PFSK-1 (cell line): ENCODE results near the gene SHF.

Experiments used
- FOXP2 ChIP-seq: optimal IDR thresholded peaks from 2 replicates; pipeline ENCODE3; 2011; ENCODE audit warnings: borderline replicate concordance, control low read depth, inconsistent platforms; ENCODE audit not compliant: insufficient read depth; ENCODE audit errors: extremely low read length, extremely low read depth
- POLR2AphosphoS5 ChIP-seq: IDR thresholded peaks from 2 replicates; pipeline ENCODE4 v1.6.1; 2012; ENCODE audit warnings: low read depth, mild to moderate bottlenecking, control low read depth, low read length, moderate library complexity
- REST ChIP-seq, 2 experiments: IDR thresholded peaks; 2 replicates each; pipeline versions ENCODE4 v1.6.1 to v1.8.0; 2011 to 2012; ENCODE audit warnings: low read depth in 2 of 2, low read length in 2 of 2, control low read depth in 1 of 2, inconsistent platforms in 1 of 2, mild to moderate bottlenecking in 1 of 2, moderate library complexity in 1 of 2; ENCODE audit not compliant: insufficient read depth in 1 of 2
- SIN3A ChIP-seq: IDR thresholded peaks from 2 replicates; pipeline ENCODE4 v1.6.1; 2012; ENCODE audit warnings: mild to moderate bottlenecking, low read length, moderate library complexity, borderline replicate concordance; ENCODE audit not compliant: insufficient read depth
- TAF1 ChIP-seq: IDR thresholded peaks from 2 replicates; pipeline ENCODE4 v1.6.1; 2012; ENCODE audit warnings: low read length, control low read depth, borderline replicate concordance; ENCODE audit not compliant: insufficient read depth

The SHF gene

GRCh38 chr15:45137703-45138102, 50.1 kb downstream of the SHF start:
- no peak for TF ChIP-seq TAF1
- no peak for TF ChIP-seq REST (IDR thresholded peaks at IDR 0.05; ENCODE audit: insufficient read depth in 1 of 2, low read depth in 2 of 2, low read length in 2 of 2)
- no peak for TF ChIP-seq FOXP2
- TF ChIP-seq POLR2AphosphoS5: no peak
- no peak for TF ChIP-seq SIN3A

- TF ChIP-seq SIN3A: no peak
- TF ChIP-seq FOXP2: no peak
- no peak for TF ChIP-seq POLR2AphosphoS5
- TF ChIP-seq TAF1: no peak
- TF ChIP-seq REST (IDR thresholded peaks at IDR 0.05; ENCODE audit: insufficient read depth in 1 of 2, low read depth in 2 of 2, low read length in 2 of 2): no peak
These were observed 51.4 kb downstream of the SHF start for GRCh38 chr15:45136378-45136764.

GRCh38 chr15:45134682-45135604, 52.8 kb downstream of the SHF start:
- TF ChIP-seq SIN3A (no peak), FOXP2 (no peak), REST (IDR thresholded peaks at IDR 0.05; ENCODE audit: insufficient read depth in 1 of 2, low read depth in 2 of 2, low read length in 2 of 2) (no peak), POLR2AphosphoS5 (no peak), TAF1 (no peak)

- no peak for TF ChIP-seq REST (IDR thresholded peaks at IDR 0.05; ENCODE audit: insufficient read depth in 1 of 2, low read depth in 2 of 2, low read length in 2 of 2)
- no peak for TF ChIP-seq TAF1
- no peak for TF ChIP-seq FOXP2
- TF ChIP-seq SIN3A: no peak
- no peak for TF ChIP-seq POLR2AphosphoS5
These were observed 53.7 kb downstream of the SHF start for GRCh38 chr15:45134046-45134445.

GRCh38 chr15:45133561-45133920, 54.2 kb downstream of the SHF start:
- TF ChIP-seq FOXP2: no peak
- no peak for TF ChIP-seq SIN3A
- no peak for TF ChIP-seq TAF1
- no peak for TF ChIP-seq REST (IDR thresholded peaks at IDR 0.05; ENCODE audit: insufficient read depth in 1 of 2, low read depth in 2 of 2, low read length in 2 of 2)
- no peak for TF ChIP-seq POLR2AphosphoS5
